ENCODE results near the gene PRR7.

PRR7 gene

GRCh38 chr5:177430140-177430951, 16.3 kb upstream of the PRR7 start:
- TF ChIP-seq CTCF (conservative IDR thresholded peaks at IDR 0.05; ENCODE audit: low read length): no peak
- DNase-seq (ENCODE audit: low read depth): no peak
- no peak overlapping the region for H3K4me3 ChIP-seq (ENCODE audit: low read length)

- no peak for TF ChIP-seq CTCF (conservative IDR thresholded peaks at IDR 0.05; ENCODE audit: low read length)
- H3K4me3 ChIP-seq (ENCODE audit: low read length): no peak overlapping the region
- DNase-seq (ENCODE audit: low read depth): no peak
Observed at GRCh38 chr5:177430972-177431316, 15.7 kb upstream of the PRR7 start.

- H3K4me3 ChIP-seq (ENCODE audit: low read length): no peak overlapping the region
- DNase-seq (ENCODE audit: low read depth): no peak
- TF ChIP-seq CTCF (conservative IDR thresholded peaks at IDR 0.05; ENCODE audit: low read length): no peak
Observed at GRCh38 chr5:177431317-177432142, 15.1 kb upstream of the PRR7 start.

- H3K4me3 ChIP-seq (ENCODE audit: low read length): no peak overlapping the region
- no peak for TF ChIP-seq CTCF (conservative IDR thresholded peaks at IDR 0.05; ENCODE audit: low read length)
Observed at GRCh38 chr5:177432143-177432838, 14.3 kb upstream of the PRR7 start.

GRCh38 chr5:177432839-177433657, 13.6 kb upstream of the PRR7 start:
- H3K4me3 ChIP-seq (ENCODE audit: low read length): no peak overlapping the region
- DNase-seq (ENCODE audit: low read depth): no peak
- TF ChIP-seq CTCF (conservative IDR thresholded peaks at IDR 0.05; ENCODE audit: low read length): no peak

More at GRCh38 chr5:177432143-177432838, 14.3 kb upstream of the PRR7 start:
- DNase-seq (ENCODE audit: low read depth): no peak

GRCh38 chr5:177433658-177434217, 12.9 kb upstream of the PRR7 start:
- H3K4me3 ChIP-seq (ENCODE audit: low read length): no peak overlapping the region
- no peak for TF ChIP-seq CTCF (conservative IDR thresholded peaks at IDR 0.05; ENCODE audit: low read length)
- DNase-seq (ENCODE audit: low read depth): no peak

All from AG10803 (cell line).